Upper lobe of left lung (tissue), 4 donors: ENCODE measurements around the gene NKX6-2.

Experiments
- CTCF ChIP-seq, 6 experiments: fragments of 450-650 bp in 4 of 6; fragments of 200-600 bp in 2 of 6; sonication (generic) in 2 of 6; IDR thresholded peaks; one replicate each; pipeline ENCODE4 v1.5.1; 2016 to 2019; ENCODE audit warnings: antibody characterized with exemption in 6 of 6
- POLR2AphosphoS5 ChIP-seq, 2 donors: sonication (generic); formaldehyde crosslinking; IDR thresholded peaks; one replicate each; pipeline ENCODE4 v1.5.1; 2017; ENCODE audit warnings: antibody characterized with exemption in 2 of 2

- TF ChIP-seq POLR2AphosphoS5 (IDR thresholded peaks at IDR 0.05): no peak
- no peak for TF ChIP-seq CTCF (IDR thresholded peaks at IDR 0.05)
Measured at GRCh38 chr10:132805599-132805998, 19.7 kb upstream of the NKX6-2 start.
